ENCODE measurements around the gene KRT10.
"Not testable (repeated sequence)": the region's sequence is repeated elsewhere in the genome, so short reads cannot be mapped to it uniquely, and the experiment has no call there.

The KRT10 gene

DNA sequence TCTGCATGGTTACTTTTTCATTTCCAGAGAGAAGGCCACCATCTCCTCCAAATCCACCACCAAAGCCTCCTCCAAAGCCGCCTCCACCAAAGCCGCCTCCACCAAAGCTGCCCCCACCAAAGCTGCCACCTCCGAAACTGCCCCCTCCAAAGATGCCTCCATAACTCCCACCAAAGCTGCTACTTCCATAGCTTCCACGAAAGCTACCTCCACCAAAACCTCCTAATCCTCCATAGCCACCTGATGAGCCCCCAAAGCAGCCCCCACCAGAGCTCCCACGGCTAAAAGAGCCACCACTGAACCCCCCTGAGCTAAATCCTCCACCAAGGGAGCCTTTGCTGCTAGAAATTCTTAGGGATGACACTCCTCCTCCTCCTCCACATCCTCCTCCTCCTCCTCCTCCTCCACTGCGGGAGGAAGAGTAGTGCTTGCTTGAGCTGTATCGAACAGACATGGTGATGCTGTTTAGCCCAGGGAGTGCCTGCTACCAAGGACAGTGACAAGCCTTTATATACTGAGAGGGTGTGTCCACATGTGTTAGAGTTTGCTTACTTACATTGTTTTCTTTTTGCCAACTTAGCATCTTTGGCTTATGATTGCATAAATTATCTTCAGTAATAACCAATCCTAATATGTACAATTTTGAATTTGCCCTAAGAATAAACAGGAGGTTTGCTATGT lies at the start of gene KRT10:
Gene KRT10 (minus strand): TSS at position 483 of the 681 bp plus-strand sequence. CDS start 29 bp downstream, at position 454.
- DNase-seq = no peak

DNA sequence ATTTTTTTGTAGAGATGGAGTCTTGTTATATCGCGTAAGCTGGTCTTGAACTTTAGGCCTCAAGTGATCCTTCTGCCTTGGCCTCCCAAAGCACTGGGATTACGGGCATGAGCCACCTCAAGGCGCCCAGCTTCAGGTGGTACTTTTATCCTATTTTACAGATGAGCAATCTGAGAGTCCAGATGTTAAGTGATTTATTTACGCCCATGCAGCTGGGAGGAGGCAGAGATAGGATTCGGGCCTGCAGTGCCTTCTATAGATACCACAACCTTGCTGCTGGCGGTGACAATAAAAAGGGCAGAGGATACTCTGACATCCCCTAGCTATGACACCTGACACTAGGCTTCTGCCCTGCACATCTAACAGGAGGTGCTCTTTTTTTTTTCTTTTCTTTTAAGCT lies 48.9 kb upstream of the KRT10 start:
- no peak for DNase-seq

DNA sequence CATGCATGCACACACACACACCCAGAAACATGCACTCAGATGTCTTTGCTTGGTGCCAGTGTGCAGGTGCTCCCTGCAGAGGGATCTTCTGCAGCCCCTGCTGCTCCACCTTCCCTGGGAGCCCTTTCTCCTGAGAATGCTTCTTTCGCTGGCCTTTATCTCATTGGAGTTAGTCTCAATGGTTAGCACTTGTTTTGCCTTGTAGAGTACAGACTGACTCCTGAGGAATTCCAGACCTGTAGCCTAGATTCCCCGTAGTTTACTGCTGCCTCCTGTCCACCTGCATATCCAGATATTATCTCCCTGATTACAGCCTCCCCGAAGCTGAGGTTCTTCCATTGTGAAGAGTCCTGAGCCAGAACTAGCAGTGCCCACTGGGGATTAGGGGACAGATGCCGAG lies 47.7 kb upstream of the KRT10 start:
- no peak for DNase-seq

DNA sequence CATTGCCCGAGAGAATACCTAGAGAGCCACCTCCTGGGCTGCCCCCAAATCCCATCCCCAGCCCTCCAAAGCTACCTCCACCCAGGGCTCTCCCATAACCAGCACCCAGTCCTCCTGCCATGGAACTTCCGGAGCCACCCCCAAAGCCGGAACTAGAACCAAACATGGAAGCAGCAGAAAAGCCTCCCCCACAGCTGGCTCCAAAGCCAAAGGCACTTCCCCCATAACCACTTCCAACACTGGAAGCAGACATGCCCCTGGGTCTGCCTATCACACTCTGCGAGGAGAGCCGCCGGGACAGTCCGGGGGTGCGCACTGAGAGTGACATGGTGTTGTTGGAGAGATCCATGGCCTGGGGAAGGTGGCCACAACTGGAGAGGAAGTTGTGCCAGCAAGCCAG lies 44.4 kb upstream of the KRT10 start, which contains the start of gene KRT12:
Gene KRT12 (minus strand): TSS at position 386 of the 400 bp plus-strand sequence. CDS start 37 bp downstream, at position 349.
- no peak for DNase-seq

DNA sequence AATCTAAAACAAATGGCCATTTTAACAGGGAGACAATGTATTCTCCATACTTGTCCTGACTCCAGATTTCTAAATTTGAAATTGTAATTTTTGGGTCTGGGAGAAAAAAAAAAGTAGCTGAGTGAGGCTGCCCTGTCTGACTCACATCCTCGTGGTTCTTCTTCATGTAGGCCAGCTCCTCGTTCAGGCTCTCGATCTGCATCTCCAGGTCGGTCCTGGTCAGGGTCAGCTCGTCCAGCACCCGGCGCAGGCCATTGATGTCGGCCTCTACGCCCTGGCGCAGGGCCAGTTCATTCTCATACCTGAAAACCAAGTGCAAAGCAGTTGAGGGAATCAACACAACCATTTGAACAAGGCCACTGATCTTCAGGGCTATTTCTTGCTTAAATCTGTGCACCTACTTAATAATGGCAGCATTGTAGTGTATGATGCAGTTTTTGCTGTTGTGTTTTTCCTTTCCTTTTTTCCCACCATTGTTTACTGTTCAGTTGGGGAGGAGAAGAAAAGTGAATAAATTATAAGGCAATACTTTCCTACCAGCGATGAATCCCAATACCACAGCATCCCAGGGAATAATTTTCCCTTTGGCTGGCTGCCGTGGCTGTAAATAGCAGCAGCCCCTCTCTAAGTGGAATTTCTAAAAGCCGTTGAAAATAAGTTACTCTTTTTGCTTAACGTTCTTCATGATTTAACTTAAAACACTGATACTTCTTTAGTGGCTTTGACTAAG lies 42.4 kb upstream of the KRT10 start:
- DNase-seq = no peak

DNA sequence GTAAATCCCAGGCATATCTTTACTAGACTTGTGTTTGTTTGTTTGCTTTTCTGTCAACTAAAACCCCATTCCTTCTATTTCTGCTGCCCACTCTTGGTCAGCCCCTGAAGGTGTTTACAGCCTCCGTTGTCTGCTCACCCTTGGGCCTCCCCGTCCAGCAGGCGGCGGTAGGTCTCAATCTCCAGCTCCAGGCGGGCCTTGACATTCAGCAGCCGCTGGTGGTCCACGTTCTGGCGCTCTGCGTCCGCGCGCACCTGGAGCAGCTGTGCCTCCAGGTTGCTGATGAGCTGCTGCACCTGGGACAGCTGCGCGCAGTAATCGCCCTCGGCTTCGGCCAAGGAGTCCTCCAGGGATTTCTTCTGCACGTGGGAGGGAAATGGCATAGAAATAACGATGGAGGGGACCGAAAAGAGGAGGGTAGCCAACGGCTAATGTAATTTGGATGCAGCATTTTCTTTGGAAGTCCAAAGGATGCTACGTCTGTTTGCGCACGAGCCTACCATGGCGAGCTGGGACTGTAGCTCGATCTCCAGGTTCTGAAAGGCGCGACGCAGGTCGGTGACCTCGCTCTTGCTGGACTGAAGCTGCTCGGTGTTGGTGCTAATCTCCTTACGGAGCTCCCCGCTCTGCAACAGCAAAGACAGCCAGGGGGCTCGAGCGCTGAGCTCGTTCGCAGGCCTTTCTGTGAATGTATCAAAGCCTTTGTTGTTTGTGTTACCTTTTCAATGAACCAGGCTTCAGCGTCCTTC lies 40.7 kb upstream of the KRT10 start:
- no peak for DNase-seq

DNA sequence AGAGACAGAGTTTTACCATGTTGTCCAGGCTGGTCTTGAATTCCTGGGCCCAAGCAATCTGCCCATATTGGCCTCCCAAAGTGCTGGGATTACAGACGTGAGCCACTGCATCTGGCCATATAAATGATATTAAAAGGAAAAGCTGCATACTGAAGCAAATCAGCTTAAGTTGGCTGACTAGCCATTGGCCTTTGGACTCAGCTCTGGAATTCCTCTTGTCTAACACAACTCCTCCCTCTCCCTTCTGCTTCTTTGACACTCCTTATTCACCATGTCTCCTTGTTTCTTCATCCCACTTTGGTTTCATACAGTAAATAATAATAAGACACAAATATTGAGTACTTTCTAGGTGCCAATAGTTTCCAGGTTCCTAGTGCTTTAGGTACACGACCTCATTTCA lies 37.1 kb upstream of the KRT10 start:
- no peak for DNase-seq

DNA sequence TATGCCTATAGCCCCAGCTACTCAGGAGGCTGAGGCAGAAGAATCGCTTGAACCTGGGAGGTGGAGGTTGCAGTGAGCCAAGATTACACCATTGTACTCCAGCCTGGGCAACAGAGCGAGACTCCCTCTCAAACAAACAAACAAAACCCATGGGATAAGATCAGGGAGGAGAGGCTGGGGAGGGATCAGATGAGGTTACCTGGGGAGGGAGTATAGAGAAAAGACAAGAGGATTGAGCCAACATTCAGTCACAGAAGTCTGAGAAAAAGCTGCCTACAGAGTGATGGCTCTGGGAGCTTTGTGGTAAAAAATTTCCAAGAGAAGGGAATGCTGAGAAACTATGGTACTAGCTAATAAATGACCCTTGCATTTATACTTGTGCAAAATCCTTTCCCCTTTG lies 36.3 kb upstream of the KRT10 start:
- DNase-seq = not testable (repeated sequence)

DNA sequence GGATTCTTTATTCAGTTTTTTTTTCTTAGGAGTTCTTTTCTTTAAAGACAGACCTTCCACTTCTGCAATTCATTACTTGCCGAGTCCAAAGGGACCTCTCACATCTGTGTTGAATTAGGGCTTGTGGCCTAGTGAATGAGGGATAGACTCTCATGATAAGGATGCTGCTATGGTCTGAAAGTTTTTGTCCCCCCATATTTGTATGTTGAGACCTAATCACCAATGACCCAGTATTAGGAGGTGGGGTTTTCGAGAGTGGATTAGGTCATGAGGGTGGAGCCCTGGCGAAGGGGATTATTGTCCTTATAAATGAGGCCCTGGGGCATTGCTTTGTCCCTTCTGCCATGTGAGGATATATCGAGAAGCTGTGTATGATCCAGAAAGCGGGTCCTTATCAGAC lies 35.1 kb upstream of the KRT10 start:
- no peak for DNase-seq

DNA sequence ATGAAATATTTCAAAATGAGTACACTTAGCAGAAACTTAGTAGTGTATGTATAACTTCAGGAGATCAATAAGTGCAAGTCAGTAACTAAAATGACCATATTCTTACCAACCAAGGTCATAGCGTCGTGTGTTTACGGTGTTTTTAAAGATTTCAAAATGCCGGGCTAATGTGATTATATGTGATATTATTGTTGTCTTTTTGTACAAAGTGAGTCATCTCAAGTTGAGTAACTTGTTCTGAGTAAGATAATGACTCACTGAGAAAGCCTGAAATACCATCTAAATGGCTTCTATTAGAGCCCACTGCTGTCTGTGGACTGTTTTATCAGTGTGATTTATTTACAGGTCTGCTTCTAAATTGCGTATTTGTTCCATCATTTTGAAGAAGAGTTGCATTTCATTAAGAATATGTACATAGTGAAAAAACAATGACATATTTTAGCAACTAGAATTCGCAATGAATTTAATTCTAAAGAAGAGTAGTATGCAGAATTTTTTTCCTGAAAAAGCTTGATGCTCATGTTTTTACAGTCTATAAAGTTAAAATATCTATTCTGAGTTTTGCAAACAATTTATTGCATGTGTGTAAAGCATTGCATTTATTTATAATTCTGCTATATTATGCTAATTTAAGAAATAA lies 31.9 kb upstream of the KRT10 start:
- peak; percentile 93 for DNase-seq

DNA sequence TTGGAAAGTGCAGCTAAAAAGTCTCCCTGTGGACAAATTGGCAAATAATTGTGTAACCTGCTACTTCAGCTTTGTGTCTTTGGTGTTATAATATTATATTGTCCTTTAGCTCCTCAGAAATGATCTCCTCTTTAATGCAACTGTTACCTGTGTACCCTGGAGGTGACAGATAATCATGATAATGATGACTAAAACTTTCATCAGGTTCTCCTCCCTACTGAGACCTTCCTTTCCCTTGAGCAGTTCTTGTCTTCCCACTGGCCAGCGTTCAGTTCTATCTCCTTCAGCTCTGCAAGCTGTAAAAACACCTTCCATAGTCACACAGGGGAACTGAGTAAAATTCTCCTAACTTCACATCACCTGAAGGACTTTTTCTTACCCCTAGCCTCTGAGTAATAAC lies 29.9 kb upstream of the KRT10 start:
- no peak for DNase-seq

DNA sequence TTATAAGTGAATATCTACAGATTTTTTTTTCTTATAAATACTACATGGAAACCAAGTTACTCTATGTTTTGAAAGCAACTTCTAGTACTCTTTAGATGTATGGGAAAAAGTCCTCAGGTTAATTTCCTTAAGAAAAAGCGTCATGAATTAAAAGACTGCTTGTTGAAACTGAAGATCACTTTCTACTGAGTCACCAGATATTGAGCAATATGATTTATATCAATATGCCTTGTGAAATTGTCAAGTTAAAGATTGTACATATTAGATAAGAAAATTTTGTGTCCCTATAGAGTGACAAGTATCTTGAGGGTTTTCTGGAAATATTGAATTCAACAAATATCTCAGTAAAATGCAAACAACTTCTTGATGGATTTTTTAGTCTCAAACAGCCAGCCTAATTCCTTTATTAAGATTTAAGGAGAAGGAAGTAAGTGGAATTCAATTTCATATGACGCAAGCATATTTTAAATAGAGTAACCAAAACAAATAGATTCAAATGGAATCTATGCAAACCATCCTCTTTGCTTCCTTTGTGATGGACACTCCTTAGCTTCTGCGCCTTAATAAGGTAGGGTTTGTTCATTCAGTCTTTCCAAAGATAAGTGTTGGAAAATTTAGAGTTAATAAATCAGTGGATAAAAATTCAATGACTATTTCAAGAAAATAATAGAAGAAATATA lies 28.0 kb upstream of the KRT10 start:
- DNase-seq = peak; percentile 72

DNA sequence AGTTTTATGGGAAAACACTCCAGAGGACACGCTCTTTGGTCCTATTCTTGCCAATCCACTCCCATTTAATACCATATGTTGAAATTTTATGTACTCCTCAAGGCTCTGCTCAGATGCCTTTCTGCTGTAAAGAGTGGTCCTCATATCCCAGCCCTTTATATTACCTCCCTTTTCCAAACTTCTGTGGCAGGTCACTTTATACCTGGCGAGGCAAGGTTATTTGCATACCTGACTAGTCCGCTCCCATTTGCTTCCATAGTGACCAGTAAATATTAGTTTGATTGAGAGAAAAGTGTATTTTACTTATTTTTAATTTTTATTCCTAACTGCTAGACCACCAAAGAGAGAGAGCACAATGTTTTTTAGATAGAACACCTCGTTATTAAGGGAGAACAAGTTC lies 27.3 kb upstream of the KRT10 start:
- no peak for DNase-seq

DNA sequence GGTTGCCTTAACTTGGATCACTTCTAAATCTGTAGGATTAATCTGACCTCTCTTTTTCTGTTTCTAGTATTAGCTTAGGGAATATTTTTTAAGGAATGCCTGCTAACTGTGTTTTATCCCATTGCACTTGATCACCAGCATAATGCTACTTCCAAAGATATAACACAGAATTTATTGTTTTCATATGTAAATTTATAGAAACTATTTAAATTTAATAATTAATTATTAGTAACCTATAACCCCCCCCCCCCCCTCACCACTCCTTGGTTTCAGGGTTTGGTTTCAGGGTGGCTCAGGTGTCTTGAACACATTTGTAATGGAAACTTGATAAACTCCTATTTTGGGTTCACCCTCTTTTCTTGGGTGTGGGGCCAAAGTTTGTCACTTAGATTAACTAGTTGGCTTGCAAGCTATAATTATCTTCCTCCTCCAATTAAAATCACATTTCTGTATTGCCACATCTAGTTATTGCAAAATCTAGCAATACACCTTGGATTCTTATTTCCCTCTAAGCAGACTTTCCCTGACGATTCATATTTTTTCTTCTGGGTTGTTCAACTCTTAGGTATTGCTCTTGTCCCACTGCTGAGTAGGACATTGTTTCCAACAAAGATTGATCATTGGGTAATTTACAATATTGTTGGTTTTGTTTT lies 26.3 kb upstream of the KRT10 start:
- no peak for DNase-seq

DNA sequence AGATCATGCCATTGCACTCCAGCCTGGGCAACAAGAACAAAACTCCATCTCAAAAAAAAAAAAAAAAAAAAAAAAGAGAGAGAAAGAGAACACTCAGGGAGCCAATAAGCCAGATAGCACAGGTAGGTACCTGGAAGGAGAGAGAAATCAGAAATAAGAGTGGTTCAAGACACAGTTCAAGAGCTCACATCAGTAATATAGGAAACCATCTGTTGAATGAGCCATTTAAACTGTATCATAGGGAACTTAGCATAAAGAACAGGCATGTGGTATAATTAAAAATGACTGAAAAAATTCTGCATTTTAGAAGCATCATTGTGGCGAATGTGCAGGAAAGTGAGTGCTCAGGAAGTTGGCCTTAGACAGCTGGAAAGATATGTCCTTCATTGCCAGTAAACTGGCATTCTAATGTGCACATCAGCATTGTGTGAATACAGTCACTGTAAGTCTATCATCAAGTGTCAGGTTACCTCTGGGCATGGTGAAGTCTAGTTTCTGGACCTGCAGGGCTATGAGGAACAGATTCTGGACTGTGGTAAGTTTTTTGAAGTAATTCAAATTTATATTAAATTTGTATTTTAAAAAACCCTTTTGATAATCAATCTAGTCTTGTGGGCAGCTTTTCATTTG lies 24.2 kb upstream of the KRT10 start:
- peak; percentile 10 for DNase-seq

DNA sequence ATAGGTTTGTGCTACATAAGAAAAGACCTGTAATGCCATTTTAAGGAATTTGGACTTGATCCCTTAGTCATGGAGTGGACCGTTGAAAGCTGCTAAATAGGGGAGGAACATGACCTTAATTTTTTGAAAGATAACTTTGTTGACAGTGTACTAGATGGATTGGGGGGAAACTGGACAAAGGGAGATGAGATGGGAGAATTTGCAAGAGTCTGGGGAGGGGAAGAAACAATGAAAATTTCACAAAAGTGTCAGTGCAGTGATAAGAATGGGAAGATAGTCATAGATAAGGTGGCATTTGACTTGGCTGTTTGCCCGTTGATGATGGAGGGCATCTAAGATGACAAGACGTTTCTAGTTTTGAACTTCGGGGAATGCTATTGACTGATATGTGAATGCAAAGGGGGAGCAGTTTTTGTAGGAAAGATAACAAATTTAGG lies 22.3 kb upstream of the KRT10 start:
- no peak for DNase-seq

DNA sequence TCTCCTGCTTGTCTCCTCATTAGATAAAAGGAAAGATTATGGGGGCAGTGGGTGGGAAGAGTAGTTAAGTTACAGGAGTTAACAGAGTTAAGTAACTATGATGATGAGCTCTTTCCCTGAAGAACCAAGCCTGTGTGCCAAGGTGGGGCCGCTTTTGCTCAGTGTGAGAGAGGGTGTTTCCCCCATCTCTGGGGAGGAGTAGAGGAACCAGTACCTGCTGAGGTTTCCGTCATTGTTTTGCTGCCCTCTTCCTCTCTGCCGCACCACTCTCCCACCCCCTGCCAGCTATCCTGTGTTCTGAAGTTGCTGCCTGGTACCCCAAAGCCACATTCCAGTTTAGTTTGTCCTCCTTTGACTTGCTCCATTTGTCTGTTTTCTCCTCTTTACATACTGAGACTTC lies 20.8 kb upstream of the KRT10 start:
- no peak for DNase-seq

DNA sequence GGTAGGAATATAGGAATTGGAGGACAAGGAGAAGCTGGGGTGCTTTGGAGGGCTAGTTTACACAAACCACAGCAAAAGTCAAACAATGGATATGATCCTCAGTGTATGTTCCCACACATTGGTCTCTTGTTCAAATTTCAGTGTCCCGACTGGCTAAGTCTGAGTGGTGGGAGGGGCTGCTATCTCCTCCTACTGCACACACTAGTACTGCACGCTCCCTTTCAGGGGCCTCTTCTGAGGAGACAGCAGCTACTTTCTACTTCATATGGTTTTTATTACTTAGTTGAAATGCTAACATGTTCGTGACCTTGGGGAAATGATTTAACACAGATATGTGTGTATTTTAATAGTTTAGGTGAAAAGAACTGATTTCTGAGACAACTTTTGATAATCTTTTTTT lies 18.8 kb upstream of the KRT10 start:
- DNase-seq = no peak

DNA sequence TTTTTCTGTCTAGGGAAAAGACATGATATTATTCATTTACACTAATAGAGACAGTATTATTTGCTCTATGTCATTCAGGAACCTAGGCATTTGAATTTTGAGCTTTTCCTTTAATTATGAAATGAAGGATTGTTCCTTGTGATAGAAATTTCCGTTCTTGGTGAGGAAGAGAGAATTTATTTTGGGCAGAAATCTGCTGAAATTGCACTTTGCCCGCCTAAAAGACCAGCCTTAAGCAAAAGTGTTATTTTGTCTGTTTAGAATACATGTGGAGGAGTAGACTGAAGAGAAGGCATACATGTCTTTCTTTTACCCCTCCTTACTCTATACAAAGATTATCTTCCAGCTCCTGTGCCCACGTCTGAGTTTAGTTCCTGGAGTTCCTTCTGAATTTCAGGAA lies 16.8 kb upstream of the KRT10 start:
- DNase-seq = no peak

DNA sequence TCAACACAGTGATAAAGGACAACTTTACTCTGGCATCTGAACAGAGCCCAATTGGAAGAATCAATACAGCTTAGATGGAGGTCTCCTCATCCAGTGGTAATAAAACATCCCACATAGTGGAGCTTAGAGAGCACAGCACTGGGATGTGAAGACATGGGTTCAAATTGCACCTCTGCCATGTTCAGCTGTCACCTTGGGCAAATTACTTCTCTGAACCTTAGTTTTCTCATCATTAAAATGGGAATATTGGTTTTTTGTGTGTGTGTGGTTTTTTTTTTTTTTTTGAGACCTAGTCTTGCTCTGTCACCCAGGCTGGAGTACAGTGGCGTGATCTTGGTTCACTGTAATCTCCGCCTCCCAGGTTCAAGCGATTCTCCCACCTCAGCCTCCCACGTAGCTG lies 13.6 kb upstream of the KRT10 start:
- no peak for DNase-seq

DNA sequence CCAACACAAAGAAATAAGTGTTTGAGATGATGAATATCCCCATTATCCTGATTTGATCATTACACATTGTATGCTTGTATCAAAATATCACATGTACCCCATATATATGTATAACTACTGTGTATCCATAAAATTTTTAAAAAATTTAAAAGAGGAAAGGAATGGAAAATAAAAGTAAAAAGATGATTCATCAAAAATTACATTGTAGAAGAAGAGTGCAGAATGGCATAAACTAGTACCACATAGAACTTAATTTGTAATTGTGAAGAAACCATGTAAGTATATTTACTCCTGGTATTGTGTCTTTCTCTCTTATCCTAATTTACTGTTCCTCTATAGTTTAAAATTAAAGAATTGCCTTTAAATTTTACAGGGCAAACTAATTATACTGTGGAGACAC lies 11.5 kb upstream of the KRT10 start:
- no peak for DNase-seq

DNA sequence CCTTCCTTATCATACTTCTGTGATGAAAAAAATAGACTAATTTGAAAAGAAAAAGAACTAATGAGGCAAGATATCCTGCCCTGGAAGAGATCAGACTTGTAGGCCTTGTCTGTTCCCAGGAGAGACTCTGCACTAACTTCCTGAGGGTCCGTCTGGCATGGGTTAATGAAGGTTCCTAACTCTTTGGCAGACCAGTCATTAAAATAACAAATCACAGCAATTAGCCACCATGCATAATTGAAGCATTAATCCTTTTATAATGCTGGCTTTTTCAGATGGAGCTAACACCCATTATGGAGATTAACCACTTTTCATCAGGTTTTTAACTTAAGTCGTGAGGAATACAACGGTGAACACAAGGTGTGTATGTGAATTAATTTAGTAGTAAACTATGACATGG lies 10.4 kb upstream of the KRT10 start:
- no peak for DNase-seq

All from HCEC 1CT (cell line).